ELR (cell line): ENCODE data around the gene TSC22D2.

Source experiments
- DNase-seq: peaks from one replicate; pipeline ENCODE4 v3.0.0-alpha.2; 2015; ENCODE audit warnings: low read depth

TSC22D2 gene

DNA sequence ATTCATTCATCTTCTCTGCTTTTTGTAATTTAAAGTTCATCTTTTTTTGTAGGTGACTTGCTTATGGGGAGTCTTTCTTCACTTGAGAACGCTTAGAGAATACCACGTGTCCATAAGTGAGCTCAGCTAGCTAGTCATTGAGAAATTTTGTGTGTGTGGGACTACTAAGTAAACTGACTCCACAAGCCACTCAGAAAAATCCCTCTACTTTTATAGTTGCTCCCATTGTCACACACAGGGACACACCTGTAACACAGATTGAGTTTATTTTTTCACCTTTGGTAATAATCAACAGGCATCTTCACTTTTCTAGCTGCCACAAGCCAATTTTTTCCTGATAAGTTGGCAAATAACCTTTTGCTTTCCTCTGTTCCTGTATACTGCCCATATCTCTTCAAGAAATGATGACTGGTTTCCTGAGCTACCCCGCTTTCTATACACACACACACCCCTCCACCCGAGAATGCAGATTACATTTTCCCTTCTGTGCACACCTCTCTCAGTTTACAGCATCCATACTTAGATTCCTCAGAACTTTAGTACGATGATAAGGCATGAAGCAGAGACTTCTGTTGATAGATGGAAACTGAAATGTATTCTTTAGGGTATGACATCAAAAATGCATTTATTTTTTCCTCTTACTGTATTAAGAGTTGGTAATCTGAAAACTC, 4.6 kb downstream of the TSC22D2 start:
- DNase-seq, result peak; percentile 88

DNA sequence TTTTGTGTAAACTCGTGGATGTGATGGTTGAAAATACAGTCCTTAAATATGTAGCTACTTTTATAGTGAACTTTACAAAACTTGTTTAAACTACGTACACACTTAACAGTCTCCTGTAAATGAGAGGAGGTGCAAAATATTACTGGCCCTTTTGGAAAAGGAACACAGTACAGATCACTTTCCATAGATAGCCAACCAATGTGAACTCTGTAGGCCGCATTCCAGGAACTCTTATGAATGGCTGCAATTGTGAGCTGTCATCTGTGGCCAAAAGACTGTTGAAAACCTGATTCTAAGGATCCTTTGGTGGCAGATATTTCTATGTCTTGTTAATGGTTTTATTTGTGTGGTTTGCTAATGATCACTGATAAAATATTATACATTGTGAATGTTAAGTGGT, 6.2 kb downstream of the TSC22D2 start:
- peak; percentile 83 for DNase-seq

DNA sequence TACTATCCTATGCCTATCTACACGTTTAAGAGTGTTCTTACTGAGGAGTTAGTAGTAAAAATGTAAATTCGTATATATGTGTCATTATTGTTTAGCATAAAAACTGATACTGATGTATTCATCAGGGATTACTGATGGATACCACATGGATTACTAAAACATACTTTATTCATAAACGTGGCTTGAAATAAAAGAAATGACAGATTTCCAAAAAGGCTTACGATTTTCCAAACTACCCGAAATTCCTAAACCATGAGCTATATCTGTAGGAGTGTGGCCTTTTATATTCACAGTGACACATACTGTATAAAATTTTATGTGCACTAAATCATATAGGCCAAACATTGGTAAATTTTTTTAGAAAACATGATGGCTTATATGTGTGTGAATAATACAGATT, 6.9 kb downstream of the TSC22D2 start:
- peak; percentile 86 for DNase-seq

DNA sequence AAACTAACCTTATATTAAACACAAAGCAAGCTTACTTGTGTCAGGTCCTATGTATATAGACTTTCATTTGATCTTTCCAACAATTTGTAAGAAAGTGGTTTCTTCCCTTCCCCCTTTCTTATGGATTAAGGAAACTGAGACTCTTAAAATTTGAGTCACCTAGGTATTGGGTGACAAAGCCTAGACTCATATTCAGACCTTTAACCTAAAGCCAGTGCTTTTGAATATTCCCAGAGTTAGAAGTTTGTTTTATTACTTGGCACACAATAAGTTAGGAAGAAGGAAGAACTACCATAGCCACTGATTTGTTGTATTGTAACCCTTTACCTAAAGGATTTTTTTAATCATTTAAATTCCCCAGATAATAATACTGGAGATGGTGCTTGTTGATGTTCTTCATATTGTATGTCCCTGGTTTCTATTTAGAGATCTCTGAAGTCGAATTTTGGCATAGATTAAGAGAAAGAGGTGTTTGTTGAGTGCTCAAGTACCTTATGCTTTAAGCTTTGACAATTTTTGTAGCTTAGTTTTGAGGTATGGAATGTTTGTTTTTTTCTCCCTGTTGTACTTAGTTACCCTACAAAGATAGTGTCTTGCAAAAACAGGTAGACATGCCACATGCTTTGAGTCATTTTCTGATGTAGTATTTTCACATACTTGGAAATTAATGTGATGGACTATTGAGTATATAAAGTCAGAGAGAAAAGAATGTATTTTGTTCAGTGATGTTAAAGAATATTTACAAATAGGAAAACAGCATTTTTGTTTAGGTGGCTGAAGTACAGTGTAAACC, 11.2 kb downstream of the TSC22D2 start:
- DNase-seq, result peak; percentile 59

DNA sequence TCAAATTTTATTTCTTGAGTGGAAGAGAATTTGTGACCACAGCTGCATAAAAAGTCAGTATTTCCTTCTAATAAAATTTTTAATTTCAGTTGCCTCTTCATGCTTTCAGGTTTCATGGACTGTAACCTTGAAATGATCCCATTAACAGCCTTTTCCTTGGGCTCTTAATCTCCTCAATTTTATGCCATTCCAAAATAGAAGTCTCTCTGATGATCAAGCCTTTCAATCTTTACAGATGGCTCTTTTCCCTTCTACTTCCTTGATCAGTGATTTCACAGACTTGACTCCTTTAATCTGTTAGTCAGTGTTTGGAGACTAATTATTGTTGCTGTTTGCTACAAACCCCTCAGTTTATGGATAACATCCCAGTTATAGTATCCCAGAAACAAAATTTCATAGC, 11.9 kb downstream of the TSC22D2 start:
- DNase-seq, result no peak

DNA sequence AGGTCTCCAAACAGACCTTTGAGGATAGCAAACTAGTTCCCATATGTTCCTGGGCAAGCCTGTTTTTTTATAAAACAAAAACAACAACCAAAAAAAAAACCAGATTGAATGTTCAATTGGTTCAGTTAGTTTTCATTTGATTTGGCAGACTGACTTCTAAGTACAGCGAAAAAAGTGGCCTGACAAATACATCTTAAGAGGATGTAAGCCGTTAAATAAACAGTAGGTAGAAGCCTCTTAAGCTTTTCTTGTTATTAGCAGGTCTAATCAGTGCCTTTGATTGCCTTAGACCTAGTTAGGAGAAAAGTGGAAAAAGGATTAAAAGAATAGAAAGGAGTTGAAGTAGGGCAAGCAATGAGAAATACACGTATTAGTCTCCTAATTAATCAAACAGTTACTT, 13.2 kb downstream of the TSC22D2 start:
- DNase-seq, result no peak

DNA sequence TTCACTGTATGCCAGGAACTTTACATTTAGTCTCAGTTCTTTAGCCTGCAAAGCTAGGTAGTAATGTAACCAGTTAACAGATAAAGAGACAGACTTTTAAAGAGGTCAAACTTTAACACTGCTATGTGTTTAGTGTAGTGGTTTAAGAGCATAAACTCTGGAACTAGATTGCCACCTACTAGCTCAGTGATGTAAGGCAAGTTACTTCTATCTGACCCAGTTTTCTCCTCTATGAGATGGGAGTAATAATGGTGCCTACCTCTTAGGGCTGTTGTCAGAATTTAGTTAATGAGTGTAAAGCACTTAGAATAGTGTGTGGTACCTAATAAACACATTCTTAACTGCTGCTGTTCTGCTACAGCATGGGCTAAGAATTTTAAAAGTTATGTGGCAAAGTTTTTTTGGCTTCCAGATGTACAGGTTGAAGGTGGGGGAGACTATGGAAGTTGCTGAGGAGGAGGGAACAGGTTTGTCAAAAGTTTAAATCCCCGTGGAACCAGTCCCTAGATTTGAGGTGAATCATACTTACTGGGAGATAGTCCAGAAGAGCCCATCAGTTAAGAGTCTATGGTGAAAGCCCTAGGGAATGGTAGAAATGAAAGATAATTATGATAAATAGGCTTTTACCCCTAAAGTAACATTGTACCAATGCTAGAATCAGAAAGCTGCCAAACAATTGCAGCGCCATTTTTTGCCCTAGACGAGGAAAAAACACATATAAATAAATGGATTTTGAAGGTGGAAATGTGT, 13.9 kb downstream of the TSC22D2 start:
- DNase-seq, result peak; percentile 37

DNA sequence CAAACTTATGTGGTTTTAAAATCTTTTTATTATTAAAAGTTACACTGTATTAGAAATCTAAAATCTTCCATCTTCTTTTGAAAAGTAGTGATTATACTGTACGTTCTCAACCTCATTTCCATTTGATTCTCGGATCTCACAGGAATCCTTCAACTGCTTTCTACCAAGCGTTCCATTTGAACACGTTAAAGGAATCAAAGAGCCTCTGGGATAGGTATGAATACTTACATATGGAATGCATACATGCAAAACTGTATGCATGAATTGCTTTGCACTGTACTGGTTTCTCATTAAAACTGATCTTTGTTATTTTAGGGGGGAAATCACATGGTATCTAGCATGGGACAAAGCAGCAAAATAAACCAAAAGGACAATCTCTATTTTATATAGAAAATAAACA, 14.8 kb downstream of the TSC22D2 start:
- no peak for DNase-seq

DNA sequence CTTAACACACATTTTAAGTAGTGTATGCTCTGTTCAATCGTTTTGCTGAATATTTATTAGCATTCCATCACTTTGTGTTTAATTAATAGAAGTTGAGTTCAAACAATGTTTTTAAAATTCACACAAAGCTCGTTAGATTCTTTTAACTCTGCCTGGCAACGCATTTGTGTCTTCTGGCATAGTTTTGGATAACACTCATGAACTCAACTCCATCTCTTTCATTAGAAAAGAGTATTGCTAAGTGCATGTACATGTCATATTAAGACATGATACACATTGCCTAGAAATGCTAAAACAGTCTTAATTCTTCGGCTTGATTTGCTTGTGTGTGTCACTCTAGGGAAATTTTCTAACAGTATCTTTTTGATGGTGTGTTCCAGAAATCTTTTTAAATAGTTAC, 15.7 kb downstream of the TSC22D2 start:
- no peak for DNase-seq

DNA sequence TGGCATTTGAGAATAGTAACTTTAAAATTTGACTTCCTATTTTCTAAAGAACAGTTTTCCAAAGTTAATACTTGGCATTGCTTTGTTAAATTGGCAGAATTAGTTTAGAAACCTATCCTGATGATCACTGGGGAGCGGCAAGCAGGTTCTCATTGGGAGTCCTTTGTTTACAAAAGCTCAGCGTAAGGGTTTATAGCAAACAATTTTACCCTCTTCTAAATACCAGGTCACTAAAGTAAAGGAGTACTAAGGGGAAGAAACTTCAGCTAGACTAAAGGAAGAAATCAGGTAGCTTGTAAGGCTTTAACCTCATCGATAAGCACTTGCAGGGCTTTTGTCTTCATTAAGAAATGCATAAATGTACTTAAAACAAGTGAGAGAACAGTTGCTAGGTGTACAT, 18.2 kb downstream of the TSC22D2 start:
- no peak for DNase-seq

DNA sequence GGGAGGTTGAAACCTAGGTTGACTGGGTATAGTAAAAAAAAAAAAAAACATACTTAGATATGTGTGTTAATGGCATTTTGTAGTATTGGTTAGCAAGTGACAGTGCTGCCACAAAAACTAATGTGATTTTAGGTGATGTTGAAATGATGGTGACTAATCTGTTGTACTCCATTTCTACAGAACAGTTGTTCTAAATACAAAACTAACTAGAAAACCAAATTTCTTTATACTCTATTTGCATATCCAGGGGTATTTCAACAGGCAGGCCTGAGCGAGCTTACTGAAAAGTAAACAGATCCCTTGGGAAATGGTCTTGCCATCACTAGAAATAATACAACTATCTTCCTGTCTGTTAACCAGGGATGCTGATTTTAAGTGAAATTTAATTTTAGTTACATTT, 20.5 kb downstream of the TSC22D2 start:
- no peak for DNase-seq

DNA sequence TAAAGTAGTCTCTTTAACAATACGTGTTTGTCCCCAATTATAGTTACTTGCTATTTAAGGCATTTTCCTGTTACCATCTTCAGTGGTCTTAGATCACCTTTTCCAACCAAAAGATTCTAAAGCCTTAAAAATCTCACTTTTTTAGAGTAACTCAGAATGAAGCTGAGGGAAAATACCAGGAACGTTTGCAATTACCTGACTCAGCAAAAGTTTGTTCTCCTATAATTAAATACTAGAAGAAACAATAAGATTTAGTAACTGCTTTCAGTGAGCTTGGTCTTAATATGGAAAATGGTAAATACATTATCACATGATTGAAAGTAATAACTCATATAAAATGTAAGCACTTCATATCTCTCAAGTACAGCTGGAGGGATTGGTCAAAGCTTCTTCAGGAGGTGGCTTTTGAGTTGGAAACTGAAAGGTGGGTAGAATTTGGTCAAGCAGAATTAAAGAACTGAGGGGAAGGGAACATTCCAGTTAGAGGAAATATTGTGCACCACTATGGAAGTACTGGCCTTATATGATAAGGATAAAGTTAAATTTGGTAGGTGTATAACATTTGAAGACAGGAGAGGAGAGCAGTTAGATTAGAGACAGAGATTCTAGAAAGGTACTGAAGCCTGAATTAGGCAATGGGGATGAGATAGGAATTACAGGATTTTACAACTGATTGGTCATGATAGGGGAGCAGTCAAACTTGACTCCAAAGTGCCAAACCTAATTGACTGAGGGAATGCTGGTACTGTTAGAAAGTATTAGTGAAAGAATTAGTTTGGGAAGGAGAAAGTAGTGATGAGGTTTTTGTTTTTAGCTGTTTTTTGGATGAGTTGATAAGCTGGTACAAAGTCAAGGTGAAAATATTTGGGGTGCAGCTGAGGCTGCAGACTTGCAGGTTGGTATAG, 21.9 kb downstream of the TSC22D2 start:
- DNase-seq, result no peak

DNA sequence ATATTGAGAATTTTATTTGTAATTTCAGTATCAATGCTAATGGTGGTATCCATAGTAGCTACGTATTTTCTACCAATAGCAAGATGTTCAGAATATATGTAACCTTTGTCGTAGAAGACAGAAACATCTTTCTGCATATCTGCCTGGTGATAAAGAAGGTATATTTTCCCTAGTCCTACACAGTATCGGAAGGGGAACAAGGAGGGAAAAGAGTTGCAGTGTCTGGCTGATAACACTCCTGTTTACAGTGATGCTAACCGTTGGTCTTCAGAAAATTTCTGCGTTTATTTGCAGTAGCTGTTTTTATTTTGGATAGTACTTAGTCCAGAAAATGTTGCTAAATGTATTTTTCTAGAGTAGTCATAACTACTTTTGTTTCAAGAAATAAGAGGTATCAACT, 25.2 kb downstream of the TSC22D2 start:
- no peak for DNase-seq

DNA sequence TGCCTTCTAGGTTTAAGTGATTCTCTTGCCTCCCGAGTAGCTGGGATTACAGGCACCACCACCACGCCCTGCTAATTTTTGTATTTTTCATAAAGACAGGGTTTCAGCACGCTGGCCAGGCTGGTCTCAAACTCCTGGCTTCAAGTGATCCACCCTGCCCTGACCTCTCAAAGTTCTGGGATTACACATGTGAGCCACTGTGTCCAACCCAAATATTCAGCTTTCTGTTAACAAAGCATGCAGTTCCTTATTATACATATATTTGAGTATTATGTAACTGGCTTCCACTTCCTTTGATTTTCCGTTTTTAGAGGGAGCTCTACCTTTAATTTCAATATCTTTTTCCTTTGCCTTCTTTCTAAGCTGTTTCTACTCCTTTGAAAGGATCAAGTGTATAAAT, 26.1 kb downstream of the TSC22D2 start:
- no peak for DNase-seq

DNA sequence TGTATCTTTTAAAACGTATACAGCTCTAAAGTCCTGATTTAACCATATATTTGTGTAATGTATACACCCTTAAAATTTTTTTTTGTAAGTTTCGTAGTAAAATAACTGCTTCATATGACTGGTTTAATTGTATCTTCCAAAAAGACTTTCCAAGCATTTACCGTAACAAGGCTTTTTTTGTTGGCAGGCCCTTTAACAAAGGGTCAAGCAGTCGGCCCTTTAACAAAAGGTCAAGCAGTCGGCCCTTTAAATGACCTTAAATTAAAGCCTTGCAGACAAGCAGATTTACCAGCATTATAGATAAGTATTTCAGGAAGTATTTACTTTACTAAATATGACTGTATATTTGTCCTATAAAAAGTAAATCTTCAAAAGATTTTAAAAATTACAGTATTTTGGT, 28.1 kb downstream of the TSC22D2 start:
- DNase-seq, result no peak

DNA sequence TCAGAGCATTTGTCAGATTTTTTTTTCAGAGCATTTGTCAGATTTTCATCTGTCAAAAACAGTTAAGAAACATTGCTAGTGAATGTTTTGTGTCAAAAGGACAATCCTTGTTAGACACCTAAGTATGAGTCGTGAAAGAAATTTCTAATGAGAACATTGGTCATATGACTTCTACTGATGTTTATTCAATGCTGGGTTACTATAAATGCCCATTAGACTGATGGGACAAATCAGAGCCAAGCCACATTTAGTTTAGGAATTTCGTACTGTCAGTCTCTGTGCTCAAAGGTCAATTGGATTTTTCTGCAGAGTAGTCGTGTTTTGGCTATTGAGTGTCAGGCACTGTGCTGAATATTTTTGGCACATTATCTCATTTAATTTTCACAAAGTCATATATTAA, 31.6 kb downstream of the TSC22D2 start:
- DNase-seq, result peak; percentile 53

DNA sequence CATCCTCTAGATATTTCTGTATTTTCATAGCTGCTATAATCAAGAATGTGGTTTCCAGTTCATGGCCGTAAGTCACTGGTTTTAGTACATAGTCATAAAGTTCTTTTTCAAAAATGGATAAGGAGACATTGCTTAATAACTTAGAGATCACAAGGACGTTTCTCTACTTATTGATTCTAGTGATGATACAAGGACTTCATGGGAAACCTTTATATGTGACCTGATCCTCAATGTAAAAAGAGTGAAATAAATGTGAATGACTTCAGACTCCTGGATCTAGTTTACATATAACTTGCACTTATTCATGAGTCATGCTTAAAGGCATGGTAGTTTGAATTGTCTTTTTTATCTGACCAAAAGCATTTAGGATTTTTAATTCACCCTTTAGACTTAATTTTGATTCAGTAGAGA, 35.2 kb downstream of the TSC22D2 start:
- DNase-seq, result peak; percentile 65

DNA sequence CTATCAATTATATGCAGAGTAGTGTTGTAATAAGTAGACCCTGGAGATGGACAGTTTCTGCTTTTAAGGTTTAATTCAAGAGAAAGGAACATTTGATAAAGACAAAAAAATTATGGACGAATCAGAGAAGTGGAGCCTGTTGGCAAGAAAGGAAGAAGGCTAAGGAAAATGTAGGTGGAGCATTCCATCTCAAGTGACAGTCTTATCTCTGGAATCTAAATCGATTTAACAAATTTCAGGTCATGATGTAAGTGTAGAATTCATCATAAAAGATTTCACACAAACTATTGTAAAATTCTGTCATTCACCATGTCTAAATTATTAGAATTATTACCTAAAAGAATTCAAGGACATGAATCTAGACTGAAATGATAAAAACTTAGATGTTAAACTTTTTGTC, 36.3 kb downstream of the TSC22D2 start:
- DNase-seq, result no peak

DNA sequence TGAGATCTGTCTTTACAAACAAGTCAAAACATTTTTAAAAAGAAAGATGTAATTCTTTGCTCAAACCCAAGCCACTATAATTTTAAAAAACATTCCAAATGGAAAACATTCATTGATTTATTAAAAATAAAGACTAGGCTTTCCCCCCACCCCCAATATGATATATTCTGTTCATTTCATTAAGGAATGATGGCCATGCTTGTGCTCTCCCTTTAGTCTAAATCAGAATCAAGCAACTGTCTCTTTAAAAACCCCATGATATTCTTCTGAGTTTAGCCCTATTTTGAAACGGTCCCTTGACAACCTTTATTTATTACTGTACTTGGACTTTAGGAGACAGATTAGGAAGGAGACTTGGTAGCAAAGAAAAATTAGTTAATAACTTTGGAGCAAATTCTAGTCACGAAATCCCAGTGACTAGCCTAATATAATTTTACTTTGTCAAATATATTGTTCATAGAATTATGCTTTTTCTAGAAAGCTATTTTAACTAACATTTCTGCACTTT, 38.4 kb downstream of the TSC22D2 start:
- no peak for DNase-seq

DNA sequence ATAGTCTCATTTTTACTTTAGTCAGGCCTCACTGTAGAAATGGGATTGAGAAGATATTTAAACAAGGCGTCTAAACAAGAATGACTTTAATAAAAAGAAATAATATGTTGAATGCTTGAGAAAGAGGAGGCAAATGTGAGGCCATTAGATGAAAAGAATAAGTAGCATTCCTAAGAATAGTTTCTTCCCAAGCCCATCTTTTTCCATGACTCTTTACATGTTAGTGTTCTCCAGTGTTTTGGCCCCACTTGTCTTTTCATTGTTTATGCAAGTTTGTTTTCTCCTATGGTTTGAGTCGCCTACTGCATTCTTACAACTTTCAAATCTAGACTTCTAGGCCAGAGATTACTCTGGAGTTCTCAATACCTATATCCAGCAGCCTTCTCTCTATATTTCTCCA, 39.0 kb downstream of the TSC22D2 start:
- DNase-seq, result peak; percentile 25

DNA sequence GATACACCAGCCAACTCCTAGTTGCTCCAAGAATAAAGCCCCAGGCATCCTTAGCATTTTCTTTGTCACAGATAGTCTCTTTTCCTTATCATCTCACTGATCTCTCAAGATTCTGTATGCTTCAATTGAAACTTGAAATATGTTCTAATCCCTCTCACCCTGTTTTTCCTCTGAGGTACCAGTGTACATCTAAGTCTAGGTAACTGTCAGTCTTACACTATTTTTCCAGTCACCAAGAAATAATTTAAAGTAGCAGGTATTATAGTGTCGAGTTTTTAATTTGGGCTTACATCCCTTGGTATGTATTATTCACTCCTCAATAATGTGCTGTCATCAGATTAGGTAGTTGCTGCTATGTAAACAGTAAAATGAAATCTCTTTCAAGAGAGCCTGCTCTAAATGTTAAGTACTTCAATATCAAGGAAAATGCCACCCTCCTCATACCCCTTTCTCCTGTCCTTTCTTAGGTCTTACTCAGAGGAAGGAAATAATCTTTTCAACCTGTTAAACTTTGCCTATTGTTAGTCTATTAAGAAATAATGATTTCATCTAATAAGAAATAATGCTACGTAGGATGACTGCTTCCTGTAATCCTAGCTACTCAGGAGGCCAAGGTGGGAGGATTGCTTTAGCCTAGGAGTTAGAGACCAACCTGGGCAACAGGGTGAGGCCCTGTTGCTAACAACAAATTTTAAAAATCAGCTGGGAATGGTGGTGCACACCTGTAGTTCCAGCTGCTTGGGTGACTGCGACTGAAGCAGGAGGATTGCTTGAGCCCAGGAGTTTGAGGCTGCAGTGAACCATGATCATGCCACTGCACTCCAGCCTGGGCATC, 39.8 kb downstream of the TSC22D2 start:
- DNase-seq, result peak; percentile 74
